ENCODE results near the gene PHF21B.

PHF21B gene

DNA sequence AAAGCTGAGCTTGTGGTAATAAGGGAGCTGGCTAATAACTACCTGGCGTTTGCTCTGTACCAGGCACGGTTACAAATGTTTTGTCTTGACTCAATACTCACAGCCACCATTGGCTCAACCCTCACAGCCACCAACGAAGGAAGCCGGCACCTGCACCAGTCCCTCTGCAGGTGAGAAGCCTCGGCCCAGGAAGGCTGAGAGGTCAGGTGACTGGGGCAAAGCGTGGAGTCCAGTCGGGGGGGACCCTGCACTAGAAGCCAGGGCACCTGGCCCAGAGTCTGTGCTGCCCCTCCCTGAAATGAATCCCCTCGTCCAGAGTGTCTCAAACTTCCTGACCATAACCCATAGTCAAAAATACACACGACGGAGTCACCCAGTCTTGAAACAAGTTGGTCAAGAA lies 90.1 kb downstream of the PHF21B start:
- Mint-ChIP-seq H3K4me3 (no peak overlapping the region), H3K36me3 (no peaks in the 10 kb centered on the region), H3K9me3 (peaks cover 3% of the 10 kb centered on the region), H3K27me3 (peaks cover 16% of the 10 kb centered on the region), H3K27ac (no peak overlapping the region), H3K4me1 (no peaks in the 10 kb centered on the region)
- ATAC-seq: no peak

GRCh38 chr22:44918925-44919392 lies 90.8 kb downstream of the PHF21B start:
- peaks cover 16% of the 10 kb centered on the region for H3K27me3 Mint-ChIP-seq
- H3K36me3 Mint-ChIP-seq: no peaks in the 10 kb centered on the region

GRCh38 chr22:44918166-44918924 lies 91.5 kb downstream of the PHF21B start:
- H3K36me3 Mint-ChIP-seq: no peaks in the 10 kb centered on the region
- ATAC-seq: no peak
- H3K27ac Mint-ChIP-seq: no peak overlapping the region
- H3K4me3 Mint-ChIP-seq: no peak overlapping the region
- no peaks in the 10 kb centered on the region for H3K9me3 Mint-ChIP-seq
- H3K27me3 Mint-ChIP-seq: peaks cover 16% of the 10 kb centered on the region
- no peaks in the 10 kb centered on the region for H3K4me1 Mint-ChIP-seq

More at GRCh38 chr22:44918925-44919392, 90.8 kb downstream of the PHF21B start:
- no peaks in the 10 kb centered on the region for H3K4me1 Mint-ChIP-seq
- peaks cover 3% of the 10 kb centered on the region for H3K9me3 Mint-ChIP-seq
- no peak for ATAC-seq
- H3K27ac Mint-ChIP-seq: no peak overlapping the region
- H3K4me3 Mint-ChIP-seq: no peak overlapping the region

GRCh38 chr22:44917372-44918165 lies 92.2 kb downstream of the PHF21B start:
- Mint-ChIP-seq H3K27ac (no peak overlapping the region), H3K36me3 (no peaks in the 10 kb centered on the region), H3K4me1 (no peaks in the 10 kb centered on the region), H3K9me3 (no peaks in the 10 kb centered on the region), H3K4me3 (no peak overlapping the region), H3K27me3 (peaks cover 16% of the 10 kb centered on the region)
- no peak for ATAC-seq

DNA sequence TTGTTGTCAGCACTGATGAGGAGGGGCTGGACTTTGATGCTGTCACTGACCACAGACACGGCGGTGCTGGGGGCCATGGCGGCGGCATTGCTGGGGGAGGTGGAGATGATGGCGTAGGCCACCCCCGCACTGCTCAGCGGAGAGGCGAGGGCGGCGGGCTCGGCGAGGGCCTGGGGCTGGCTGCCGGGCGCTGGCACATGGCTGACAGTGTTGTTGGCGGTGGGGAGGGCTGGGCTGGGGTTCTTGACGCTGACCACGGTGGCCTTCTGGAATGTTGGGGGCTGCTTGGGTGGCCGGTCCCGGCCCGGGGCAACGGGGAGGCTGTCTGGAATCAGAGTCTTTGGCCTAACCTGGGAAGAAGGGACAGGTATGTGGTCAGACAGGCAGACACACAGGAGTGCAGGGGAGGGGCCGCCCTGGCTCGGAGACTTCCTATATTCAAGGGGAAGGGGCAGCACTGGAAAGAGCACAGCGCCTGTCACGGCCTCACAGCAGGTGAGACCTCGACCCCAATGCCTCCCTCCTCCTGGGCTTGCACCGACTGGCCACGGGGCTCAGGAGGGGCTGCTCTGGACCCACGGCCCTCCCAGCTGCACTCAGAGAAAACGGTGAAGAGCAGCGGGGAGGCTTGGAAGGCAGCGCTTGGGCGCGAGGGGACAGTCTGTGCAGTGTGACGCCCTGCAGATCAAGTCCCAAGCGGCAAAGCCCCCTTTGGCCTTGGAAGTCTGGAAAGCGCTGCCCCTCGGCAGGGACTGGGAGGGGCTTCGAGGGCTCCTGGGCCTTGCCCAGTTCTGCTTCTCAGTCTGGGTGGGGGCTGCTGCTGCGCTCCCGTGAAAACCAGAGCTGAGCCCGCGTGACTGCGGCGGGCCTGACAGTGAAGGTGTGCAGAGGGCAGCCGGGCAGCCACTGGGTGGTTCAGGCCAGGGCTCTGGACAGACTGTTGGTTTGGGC lies 93.2 kb downstream of the PHF21B start:
- ATAC-seq: peak; percentile 24
- H3K4me1 Mint-ChIP-seq: no peaks in the 10 kb centered on the region
- no peaks in the 10 kb centered on the region for H3K9me3 Mint-ChIP-seq
- no peaks in the 10 kb centered on the region for H3K36me3 Mint-ChIP-seq
- H3K27me3 Mint-ChIP-seq: peaks cover 16% of the 10 kb centered on the region
- no peak overlapping the region for H3K27ac Mint-ChIP-seq
- H3K4me3 Mint-ChIP-seq: no peak overlapping the region

DNA sequence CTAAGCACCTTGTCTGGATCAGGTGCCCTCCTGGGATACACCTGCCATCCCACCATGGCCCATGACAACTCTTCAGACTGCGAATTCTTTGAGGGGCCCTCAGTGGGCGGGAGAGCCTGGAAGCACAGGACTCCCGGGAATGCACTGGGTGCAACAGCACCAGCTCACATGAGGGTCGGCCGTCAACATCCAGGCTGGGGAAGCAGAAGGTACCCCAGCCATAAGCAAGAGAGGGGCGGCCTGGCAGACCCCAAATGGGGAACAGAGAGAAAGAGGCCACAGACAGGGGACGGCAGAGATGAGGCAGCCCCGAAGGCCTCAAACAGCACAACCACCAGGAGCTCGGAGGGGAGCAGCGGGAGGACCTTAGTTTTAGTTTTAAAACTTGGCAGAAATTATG lies 94.4 kb downstream of the PHF21B start:
- Mint-ChIP-seq H3K27me3 (peaks cover 16% of the 10 kb centered on the region), H3K9me3 (peaks cover 5% of the 10 kb centered on the region), H3K27ac (no peak overlapping the region), H3K4me1 (no peaks in the 10 kb centered on the region), H3K36me3 (no peaks in the 10 kb centered on the region), H3K4me3 (no peak overlapping the region)
- no peak for ATAC-seq

- peak; percentile 37 for ATAC-seq
- H3K4me1 Mint-ChIP-seq: no peaks in the 10 kb centered on the region
- H3K27ac Mint-ChIP-seq: no peak overlapping the region
Measured at GRCh38 chr22:44914026-44914721, 95.6 kb downstream of the PHF21B start.

GRCh38 chr22:44913198-44913983 lies 96.4 kb downstream of the PHF21B start:
- Mint-ChIP-seq H3K4me3 (no peak overlapping the region), H3K4me1 (no peaks in the 10 kb centered on the region), H3K36me3 (no peaks in the 10 kb centered on the region), H3K27ac (no peak overlapping the region), H3K9me3 (peaks cover 8% of the 10 kb centered on the region), H3K27me3 (peaks cover 3% of the 10 kb centered on the region)
- ATAC-seq: no peak

More at GRCh38 chr22:44914026-44914721, 95.6 kb downstream of the PHF21B start:
- no peaks in the 10 kb centered on the region for H3K36me3 Mint-ChIP-seq
- H3K27me3 Mint-ChIP-seq: peaks cover 11% of the 10 kb centered on the region
- H3K4me3 Mint-ChIP-seq: no peak overlapping the region
- peaks cover 8% of the 10 kb centered on the region for H3K9me3 Mint-ChIP-seq

DNA sequence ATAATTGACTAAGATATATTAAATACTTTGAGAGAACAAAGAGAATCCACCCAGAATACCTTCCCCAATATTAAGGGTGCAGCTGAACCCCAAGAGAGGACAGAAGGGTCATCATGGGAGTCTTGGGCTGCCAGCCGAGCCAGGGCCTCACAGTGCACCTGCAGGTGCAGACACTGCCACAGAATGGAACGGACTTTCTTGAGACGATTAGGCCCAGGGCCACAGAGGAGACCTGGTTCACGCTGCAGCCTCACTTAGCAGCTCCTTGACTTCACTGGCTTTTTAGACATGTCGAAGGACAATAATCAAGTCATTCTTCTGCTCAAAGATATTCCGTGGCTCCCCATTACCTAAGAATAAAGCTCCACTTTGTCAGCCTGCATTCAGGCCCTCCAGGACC lies 100.6 kb downstream of the PHF21B start:
- Mint-ChIP-seq H3K27me3 (peaks cover 32% of the 10 kb centered on the region), H3K4me1 (no peaks in the 10 kb centered on the region), H3K36me3 (no peaks in the 10 kb centered on the region), H3K27ac (no peak overlapping the region), H3K9me3 (peaks cover 13% of the 10 kb centered on the region), H3K4me3 (no peak overlapping the region)
- ATAC-seq: no peak

DNA sequence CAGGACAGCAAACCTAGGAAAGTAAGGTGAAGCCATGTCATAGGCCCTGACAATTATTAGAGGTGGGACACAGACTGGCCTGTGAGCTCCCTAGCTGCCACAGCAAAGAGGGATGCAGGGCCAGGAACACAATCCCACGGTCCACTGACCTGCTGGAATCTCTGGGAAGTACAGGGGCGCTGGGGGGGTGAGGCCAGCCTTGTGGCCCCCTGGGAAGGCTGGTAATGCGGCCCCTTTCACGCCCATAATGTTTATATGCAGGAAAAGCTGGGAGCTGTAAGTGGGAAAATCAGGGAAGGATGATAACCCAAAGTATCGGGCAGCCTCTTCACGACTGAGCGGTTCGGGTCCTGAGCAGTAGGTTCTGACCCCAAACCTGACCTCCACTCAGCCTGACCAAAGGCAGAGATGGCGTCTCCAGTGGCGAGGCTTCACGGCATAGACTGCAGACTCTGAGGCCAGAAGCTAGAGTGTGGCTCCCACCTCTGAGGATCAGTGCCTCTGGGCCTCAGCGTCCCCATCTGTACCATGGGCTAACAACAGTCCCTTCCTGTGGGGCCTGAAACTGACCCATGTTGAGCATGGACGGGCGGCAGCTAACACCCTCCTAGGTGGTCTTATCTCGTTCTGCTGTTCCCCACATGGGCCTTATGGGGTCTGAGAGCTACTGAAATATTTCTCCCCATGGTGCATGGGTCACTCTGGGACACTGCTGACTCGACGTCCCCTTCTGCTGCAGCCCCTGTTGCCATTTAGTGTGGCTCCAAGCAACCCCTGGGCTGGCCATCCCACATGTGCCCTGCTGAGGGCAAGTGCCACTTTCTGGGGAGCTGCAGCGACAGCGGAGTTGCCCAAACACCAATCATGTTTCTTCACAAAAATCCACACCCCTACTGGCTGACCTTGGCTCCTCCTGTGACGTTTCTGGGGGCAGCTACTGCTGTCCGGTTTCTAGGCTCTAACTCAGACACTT lies 101.8 kb downstream of the PHF21B start:
- H3K27me3 Mint-ChIP-seq: peaks cover 42% of the 10 kb centered on the region
- H3K27ac Mint-ChIP-seq: no peak overlapping the region
- no peak for ATAC-seq
- H3K4me3 Mint-ChIP-seq: no peak overlapping the region
- H3K36me3 Mint-ChIP-seq: no peaks in the 10 kb centered on the region
- no peaks in the 10 kb centered on the region for H3K4me1 Mint-ChIP-seq
- H3K9me3 Mint-ChIP-seq: peaks cover 14% of the 10 kb centered on the region

- Mint-ChIP-seq H3K27me3 (peaks cover 51% of the 10 kb centered on the region), H3K4me3 (no peak overlapping the region), H3K9me3 (peaks cover 16% of the 10 kb centered on the region), H3K4me1 (no peaks in the 10 kb centered on the region), H3K27ac (no peak overlapping the region), H3K36me3 (no peaks in the 10 kb centered on the region)
- ATAC-seq: no peak
Measured at GRCh38 chr22:44906999-44907644, 102.7 kb downstream of the PHF21B start.

GRCh38 chr22:44906248-44906936 lies 103.4 kb downstream of the PHF21B start:
- Mint-ChIP-seq H3K27ac (no peak overlapping the region), H3K27me3 (peaks cover 52% of the 10 kb centered on the region), H3K4me1 (no peaks in the 10 kb centered on the region), H3K4me3 (no peak overlapping the region), H3K9me3 (peaks cover 16% of the 10 kb centered on the region), H3K36me3 (no peaks in the 10 kb centered on the region)
- ATAC-seq: no peak
